SK-N-SH treated with all-trans-retinoic acid at 6 μM for 48 hours (cell line): ENCODE measurements around the gene SART3.

ENCODE experiments used
- ATAC-seq: fragments of 200-7000 bp; cut with Tn5 transposase; 3 replicates; pipeline ENCODE4 v1.9.1; 2020; ENCODE audit warnings: mild to moderate bottlenecking, moderate library complexity
- ARNTL ChIP-seq: fragments of 450-650 bp; formaldehyde crosslinking; IDR thresholded peaks from 2 replicates; pipeline ENCODE4 v1.5.0; 2020; ENCODE audit warnings: low read depth, mild to moderate bottlenecking, moderate library complexity, borderline replicate concordance
- BACH2 ChIP-seq: fragments of 250-450 bp; sonication (Bioruptor Pico); IDR thresholded peaks from 2 replicates; pipeline ENCODE4 v1.9.0; 2021; ENCODE audit warnings: mild to moderate bottlenecking, borderline replicate concordance
- CSDC2 ChIP-seq: fragments of 250-450 bp; sonication (Bioruptor Pico); IDR thresholded peaks from 2 replicates; pipeline ENCODE4 v1.5.0; 2020; ENCODE audit warnings: mild to moderate bottlenecking, moderate library complexity
- GLIS3 ChIP-seq: fragments of 250-450 bp; sonication (Bioruptor Pico); IDR thresholded peaks from 2 replicates; pipeline ENCODE4 v1.5.0; 2020; ENCODE audit warnings: mild to moderate bottlenecking, moderate library complexity
- OSR1 ChIP-seq: fragments of 250-450 bp; sonication (Bioruptor Pico); IDR thresholded peaks from 2 replicates; pipeline ENCODE4 v1.8.0; 2022; ENCODE audit warnings: moderate library complexity, mild to moderate bottlenecking, inconsistent platforms
- PATZ1 ChIP-seq: fragments of 250-450 bp; sonication (Bioruptor Pico); IDR thresholded peaks from 2 replicates; pipeline ENCODE4 v1.8.0; 2020; ENCODE audit warnings: mild to moderate bottlenecking, moderate library complexity, borderline replicate concordance
- PPARA ChIP-seq: fragments of 250-450 bp; sonication (Bioruptor Pico); IDR thresholded peaks from 2 replicates; pipeline ENCODE4 v1.5.0; 2020; ENCODE audit warnings: mild to moderate bottlenecking, borderline replicate concordance
- RARB ChIP-seq: fragments of 250-450 bp; sonication (Bioruptor Pico); IDR thresholded peaks from 2 replicates; pipeline ENCODE4 v1.8.0; 2021; ENCODE audit warnings: mild to moderate bottlenecking, moderate library complexity
- TCF4 ChIP-seq: fragments of 250-450 bp; sonication (Bioruptor Pico); IDR thresholded peaks from 2 replicates; pipeline ENCODE4 v1.8.0; 2021; ENCODE audit warnings: mild to moderate bottlenecking, moderate library complexity, borderline replicate concordance
- TOX ChIP-seq: fragments of 250-450 bp; sonication (Bioruptor Pico); IDR thresholded peaks from 2 replicates; pipeline ENCODE4 v1.8.0; 2021; ENCODE audit warnings: mild to moderate bottlenecking, moderate library complexity, borderline replicate concordance
- ZC3H10 ChIP-seq: fragments of 250-450 bp; sonication (Bioruptor Pico); IDR thresholded peaks from 2 replicates; pipeline ENCODE4 v1.5.1; 2021; ENCODE audit warnings: mild to moderate bottlenecking, moderate library complexity
- ZFP3 ChIP-seq: fragments of 250-450 bp; sonication (Bioruptor Pico); IDR thresholded peaks from 2 replicates; pipeline ENCODE4 v1.5.0; 2020; ENCODE audit warnings: mild to moderate bottlenecking, moderate library complexity
- ZFP30 ChIP-seq: fragments of 450-650 bp; formaldehyde crosslinking; IDR thresholded peaks from 2 replicates; pipeline ENCODE4 v1.5.0; 2022; ENCODE audit warnings: mild to moderate bottlenecking, moderate library complexity
- ZNF8 ChIP-seq: fragments of 450-650 bp; formaldehyde crosslinking; IDR thresholded peaks from 2 replicates; pipeline ENCODE4 v1.5.0; 2020; ENCODE audit warnings: mild to moderate bottlenecking, moderate library complexity
- TF ChIP-seq, protein P1 (sequence below): fragments of 250-450 bp; sonication (Bioruptor Pico); IDR thresholded peaks from 2 replicates; pipeline ENCODE4 v1.8.0; 2021; ENCODE audit warnings: low read depth, mild to moderate bottlenecking, moderate library complexity, borderline replicate concordance
- TF ChIP-seq, protein P2 (sequence below): fragments of 250-450 bp; sonication (Bioruptor Pico); IDR thresholded peaks from 2 replicates; pipeline ENCODE4 v1.5.0; 2020; ENCODE audit warnings: mild to moderate bottlenecking, moderate library complexity
- TF ChIP-seq, protein P3 (sequence below): fragments of 250-450 bp; sonication (Bioruptor Pico); IDR thresholded peaks from 2 replicates; pipeline ENCODE4 v1.5.1; 2021; ENCODE audit warnings: mild to moderate bottlenecking, moderate library complexity

The SART3 gene

GRCh38 chr12:108598553-108599250 lies 37.7 kb upstream of the SART3 start:
- no peak for ATAC-seq

DNA sequence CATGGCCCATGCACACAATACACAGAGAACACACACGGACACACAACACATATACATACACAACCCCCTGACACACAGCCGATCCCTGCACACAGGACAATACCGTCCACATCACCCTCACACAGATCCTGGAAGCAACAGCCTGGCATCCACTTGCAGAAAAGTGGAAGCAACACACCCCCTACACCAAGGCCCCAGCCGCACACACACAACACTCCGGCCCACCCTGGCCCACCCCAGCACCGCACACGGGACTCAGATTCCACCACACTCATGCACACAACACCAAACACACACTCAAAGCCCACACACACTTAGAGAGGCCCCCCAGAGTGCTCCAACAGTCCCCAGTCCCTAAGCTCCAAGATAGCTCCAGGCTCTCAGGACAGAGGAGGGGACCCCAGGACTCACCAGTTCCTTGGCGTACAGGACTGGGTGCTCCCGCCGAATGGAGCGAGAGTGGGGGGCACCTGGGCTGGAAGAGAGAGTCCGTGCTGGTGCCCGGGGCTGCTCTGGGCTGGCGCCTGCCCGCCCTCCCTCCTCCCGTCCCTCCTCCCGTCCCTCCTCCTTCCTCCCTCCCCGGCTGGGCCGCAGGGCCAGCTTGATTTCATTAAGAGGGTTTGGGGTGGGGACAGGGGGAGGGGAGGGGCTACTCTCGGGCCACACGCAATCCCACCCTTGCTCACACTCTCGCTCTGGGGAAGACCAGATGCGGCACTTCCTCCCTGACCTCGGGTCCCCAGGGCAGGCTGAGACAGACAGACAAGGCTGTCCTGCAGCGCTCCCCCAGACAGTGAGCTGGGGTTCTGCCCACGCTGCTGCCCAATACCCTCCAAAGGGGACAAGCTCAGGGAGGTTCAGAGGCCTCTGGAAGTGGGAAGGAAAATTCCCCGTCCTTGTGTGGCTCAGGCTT lies 36.8 kb upstream of the SART3 start, which contains the start of gene TMEM119:
Gene TMEM119 (minus strand): TSS at position 526 of the 913 bp plus-strand sequence. CDS start 5,701 bp downstream, outside the sequence.
- peak; percentile 76 for ATAC-seq
- TF ChIP-seq PPARA (CRISPR knock-in tag) (no peak), ZFP3 (CRISPR knock-in tag) (no peak), ZFP30 (CRISPR knock-in tag) (no peak), BACH2 (CRISPR knock-in tag) (no peak), RARB (CRISPR knock-in tag) (no peak), PATZ1 (CRISPR knock-in tag) (no peak), TCF4 (CRISPR knock-in tag) (no peak), OSR1 (CRISPR knock-in tag) (no peak)
- TF ChIP-seq, all 23 proteins: peak for 0

More at GRCh38 chr12:108598553-108599250, 37.7 kb upstream of the SART3 start:
- TF ChIP-seq RARB (CRISPR knock-in tag) (no peak), ARNTL (CRISPR knock-in tag) (no peak), TOX (CRISPR knock-in tag) (no peak)

DNA sequence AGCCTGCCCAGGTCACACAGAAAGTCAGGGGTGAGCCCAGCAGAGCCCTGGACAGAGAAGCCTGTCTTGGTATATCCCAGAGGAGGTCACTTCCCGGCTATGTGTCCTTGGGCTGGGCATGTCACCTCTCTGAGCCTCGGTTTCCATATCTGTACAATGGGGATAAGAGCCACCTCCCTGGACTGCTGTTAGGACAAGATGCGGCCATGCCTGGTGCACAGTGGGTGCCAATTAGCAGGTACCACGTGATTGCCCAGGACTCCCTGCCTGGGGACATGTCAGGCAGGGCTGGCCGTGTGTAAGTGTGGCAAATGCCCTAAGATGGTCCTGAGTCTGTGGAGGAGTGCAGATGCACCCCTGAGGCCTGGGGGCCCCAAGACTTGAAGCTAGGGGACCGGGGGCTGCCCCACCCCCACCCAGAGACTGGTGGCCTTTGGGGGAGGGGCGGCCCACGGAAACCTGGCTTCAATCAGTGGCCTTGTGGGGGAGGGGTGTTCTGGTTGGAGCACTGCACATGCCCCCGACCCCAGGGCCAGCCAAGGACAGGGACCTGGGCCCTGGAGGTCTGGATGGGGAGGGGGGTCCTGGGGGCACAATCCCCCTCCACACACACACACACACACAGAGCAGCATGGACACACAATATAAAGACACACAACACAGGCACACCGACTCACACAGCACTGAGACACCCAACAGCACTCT lies 36.0 kb upstream of the SART3 start:
- TF ChIP-seq CSDC2 (CRISPR knock-in tag) (no peak), TCF4 (CRISPR knock-in tag) (peak; percentile 15; the same call in 1 of the 2 replicates)
- TF ChIP-seq, all 23 proteins: peak for 1
- peak; percentile 23 for ATAC-seq

- no peak for TF ChIP-seq ZC3H10 (CRISPR knock-in tag)
- TF ChIP-seq, protein P1, sequence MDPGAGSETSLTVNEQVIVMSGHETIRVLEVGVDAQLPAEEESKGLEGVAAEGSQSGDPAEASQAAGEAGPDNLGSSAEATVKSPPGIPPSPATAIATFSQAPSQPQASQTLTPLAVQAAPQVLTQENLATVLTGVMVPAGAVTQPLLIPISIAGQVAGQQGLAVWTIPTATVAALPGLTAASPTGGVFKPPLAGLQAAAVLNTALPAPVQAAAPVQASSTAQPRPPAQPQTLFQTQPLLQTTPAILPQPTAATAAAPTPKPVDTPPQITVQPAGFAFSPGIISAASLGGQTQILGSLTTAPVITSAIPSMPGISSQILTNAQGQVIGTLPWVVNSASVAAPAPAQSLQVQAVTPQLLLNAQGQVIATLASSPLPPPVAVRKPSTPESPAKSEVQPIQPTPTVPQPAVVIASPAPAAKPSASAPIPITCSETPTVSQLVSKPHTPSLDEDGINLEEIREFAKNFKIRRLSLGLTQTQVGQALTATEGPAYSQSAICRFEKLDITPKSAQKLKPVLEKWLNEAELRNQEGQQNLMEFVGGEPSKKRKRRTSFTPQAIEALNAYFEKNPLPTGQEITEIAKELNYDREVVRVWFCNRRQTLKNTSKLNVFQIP (CRISPR knock-in tag): no peak
- TF ChIP-seq BACH2 (CRISPR knock-in tag): no peak
- TF ChIP-seq ARNTL (CRISPR knock-in tag): no peak
- TF ChIP-seq TOX (CRISPR knock-in tag): no peak
- no peak for TF ChIP-seq GLIS3 (CRISPR knock-in tag)
- TF ChIP-seq, protein P2, sequence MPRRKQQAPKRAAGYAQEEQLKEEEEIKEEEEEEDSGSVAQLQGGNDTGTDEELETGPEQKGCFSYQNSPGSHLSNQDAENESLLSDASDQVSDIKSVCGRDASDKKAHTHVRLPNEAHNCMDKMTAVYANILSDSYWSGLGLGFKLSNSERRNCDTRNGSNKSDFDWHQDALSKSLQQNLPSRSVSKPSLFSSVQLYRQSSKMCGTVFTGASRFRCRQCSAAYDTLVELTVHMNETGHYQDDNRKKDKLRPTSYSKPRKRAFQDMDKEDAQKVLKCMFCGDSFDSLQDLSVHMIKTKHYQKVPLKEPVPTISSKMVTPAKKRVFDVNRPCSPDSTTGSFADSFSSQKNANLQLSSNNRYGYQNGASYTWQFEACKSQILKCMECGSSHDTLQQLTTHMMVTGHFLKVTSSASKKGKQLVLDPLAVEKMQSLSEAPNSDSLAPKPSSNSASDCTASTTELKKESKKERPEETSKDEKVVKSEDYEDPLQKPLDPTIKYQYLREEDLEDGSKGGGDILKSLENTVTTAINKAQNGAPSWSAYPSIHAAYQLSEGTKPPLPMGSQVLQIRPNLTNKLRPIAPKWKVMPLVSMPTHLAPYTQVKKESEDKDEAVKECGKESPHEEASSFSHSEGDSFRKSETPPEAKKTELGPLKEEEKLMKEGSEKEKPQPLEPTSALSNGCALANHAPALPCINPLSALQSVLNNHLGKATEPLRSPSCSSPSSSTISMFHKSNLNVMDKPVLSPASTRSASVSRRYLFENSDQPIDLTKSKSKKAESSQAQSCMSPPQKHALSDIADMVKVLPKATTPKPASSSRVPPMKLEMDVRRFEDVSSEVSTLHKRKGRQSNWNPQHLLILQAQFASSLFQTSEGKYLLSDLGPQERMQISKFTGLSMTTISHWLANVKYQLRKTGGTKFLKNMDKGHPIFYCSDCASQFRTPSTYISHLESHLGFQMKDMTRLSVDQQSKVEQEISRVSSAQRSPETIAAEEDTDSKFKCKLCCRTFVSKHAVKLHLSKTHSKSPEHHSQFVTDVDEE (CRISPR knock-in tag): no peak
- TF ChIP-seq ZNF8: no peak
- TF ChIP-seq ZFP30 (CRISPR knock-in tag): no peak
- no peak for TF ChIP-seq TCF4 (CRISPR knock-in tag)
- TF ChIP-seq, protein P3, sequence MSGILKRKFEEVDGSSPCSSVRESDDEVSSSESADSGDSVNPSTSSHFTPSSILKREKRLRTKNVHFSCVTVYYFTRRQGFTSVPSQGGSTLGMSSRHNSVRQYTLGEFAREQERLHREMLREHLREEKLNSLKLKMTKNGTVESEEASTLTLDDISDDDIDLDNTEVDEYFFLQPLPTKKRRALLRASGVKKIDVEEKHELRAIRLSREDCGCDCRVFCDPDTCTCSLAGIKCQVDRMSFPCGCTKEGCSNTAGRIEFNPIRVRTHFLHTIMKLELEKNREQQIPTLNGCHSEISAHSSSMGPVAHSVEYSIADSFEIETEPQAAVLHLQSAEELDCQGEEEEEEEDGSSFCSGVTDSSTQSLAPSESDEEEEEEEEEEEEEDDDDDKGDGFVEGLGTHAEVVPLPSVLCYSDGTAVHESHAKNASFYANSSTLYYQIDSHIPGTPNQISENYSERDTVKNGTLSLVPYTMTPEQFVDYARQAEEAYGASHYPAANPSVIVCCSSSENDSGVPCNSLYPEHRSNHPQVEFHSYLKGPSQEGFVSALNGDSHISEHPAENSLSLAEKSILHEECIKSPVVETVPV (CRISPR knock-in tag): no peak
- ATAC-seq: no peak
Measured at GRCh38 chr12:108595711-108596647, 35.0 kb upstream of the SART3 start.
